Peyer's patch (tissue), 4 donors: Measurements from ENCODE around the gene AIMP1.

Experiments
- CTCF ChIP-seq, 6 experiments: fragments of 450-650 bp in 4 of 6; fragments of 200-600 bp in 2 of 6; sonication (generic) in 1 of 6; IDR thresholded peaks; one replicate each; pipeline ENCODE4 v1.5.1; 2017 to 2019; ENCODE audit warnings: antibody characterized with exemption in 6 of 6, mild to moderate bottlenecking in 3 of 6, moderate library complexity in 1 of 6
- POLR2A ChIP-seq, 2 donors: fragments of 450-650 bp; IDR thresholded peaks; one replicate each; pipeline ENCODE4 v1.5.1; 2017; ENCODE audit warnings: antibody characterized with exemption in 2 of 2, mild to moderate bottlenecking in 2 of 2, moderate library complexity in 2 of 2

GRCh38 chr4:106370214-106370613 is 53.9 kb downstream of the AIMP1 start:
- TF ChIP-seq POLR2A (IDR thresholded peaks at IDR 0.05) (no peak), CTCF (IDR thresholded peaks at IDR 0.05) (no peak)
